GM19239 (cell line): ENCODE results near the gene PPP1R1A.

Experiments used
- DNase-seq: peaks from one replicate; pipeline ENCODE4 v3.0.0; 2011; ENCODE audit warnings: low spot score; ENCODE audit not compliant: insufficient read length
- FAIRE-seq: peaks from 2 replicates; lab custom pipeline; 2011; peaks lifted over from hg19 to GRCh38; lab: Jason Lieb, UNC

PPP1R1A gene

GRCh38 chr12:54544743-54545142 is 43.7 kb downstream of the PPP1R1A start:
- FAIRE-seq (no peak), DNase-seq (no peak)

DNA sequence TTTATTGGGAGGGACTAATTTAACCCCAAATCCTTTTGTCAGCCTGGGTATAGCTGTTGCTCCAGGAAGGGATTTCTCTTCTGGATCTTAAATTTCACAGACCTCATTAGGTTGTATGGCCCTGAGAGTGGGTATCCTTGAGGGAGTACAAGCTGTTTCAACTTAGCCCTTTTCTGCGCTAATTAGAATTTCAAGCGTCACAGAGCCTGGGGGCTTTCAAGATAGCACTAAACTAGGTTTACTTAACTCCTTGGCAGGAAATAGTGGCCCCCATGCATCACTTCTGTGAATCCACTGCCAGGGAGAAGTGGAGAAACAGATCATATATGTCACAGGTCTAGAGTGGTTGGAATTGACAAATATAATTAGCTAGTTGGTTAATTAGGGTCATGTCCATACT is 44.9 kb downstream of the PPP1R1A start:
- DNase-seq (no peak), FAIRE-seq (no peak)

DNA sequence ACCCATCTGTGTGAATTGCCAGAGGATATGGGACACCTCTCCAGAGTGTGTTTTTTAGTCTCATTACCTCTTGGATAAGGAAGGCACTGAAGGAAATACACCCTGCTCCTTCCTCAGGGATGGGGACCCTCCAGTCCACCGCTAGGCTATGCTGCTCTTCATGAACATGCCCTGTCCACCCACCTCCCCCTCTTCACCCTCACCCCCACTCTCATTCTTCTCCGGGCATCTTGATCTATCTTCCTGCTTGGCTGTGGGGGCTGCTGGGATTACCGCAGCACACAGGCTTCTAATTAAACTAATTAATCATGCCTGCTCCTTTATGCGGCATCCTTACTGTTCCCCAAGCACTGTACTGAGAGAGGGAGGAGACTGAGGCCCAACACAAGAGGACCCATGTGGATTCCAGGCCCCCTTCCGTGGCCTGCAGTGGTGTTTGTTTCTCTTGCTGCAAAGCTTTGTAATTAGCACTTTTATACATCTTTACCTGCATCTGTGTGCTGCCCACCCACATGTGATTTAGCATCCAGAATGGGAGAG is 46.6 kb downstream of the PPP1R1A start:
- DNase-seq (no peak), FAIRE-seq (no peak)

- no peak for DNase-seq
- FAIRE-seq: no peak
Measured at GRCh38 chr12:54538136-54538700, 50.2 kb downstream of the PPP1R1A start.

GRCh38 chr12:54535474-54535873 is 53.0 kb downstream of the PPP1R1A start:
- FAIRE-seq: no peak
- no peak for DNase-seq

DNA sequence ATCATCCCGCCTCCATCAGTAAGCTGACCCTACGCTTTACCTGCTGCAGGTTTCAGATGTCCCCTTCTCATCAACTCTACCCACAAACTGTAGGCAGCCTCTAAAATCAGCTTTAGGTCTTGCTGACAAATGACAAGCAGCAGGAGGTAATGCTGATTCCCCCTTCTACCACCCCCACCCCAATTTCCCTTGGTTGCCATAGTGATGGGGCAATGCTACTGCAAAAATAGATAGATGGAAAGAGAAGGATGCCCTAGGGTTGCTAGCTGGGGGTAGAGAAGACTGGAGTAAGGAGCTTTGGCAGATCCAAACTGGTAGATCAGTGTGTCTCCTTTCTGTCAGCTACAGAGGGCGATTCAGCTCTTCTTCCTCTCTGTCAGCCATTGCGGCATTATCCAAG is 58.9 kb downstream of the PPP1R1A start:
- DNase-seq (no peak), FAIRE-seq (no peak)
